Amygdala (tissue), 56 donors: ENCODE measurements around the gene KLHL41.

Experiments used
- DNase-seq, 56 donors: peaks; one replicate each; lab custom pipeline; 2025; lab: John Stamatoyannopoulos, UW

KLHL41 gene

DNA sequence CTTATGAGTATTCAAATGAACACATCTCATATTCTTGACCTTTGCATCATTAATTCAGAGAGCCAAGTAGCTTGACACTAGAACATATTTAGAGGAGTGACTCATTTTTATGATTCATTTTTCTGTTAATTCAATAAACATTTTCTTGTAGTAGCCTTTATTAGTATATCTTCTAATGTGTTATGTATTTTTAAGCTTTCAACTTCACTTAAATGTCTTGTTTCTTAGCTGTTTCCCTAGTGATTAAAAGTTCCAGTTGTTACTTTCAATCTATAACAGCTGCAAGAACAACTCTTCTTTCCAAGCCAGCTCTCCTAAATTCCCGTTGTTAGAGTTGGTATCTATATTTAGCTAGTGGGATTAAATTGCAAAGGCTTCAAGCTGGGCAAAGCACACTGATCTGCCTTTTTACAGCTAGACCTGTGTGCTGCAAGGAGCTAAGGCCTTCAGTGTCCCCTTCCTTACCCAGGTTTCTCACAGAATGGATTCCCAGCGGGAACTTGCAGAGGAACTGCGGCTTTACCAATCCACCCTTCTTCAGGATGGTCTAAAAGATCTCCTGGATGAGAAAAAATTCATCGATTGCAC is at the start of gene KLHL41:
TSS of gene KLHL41 (plus strand) at position 405 of the 588 bp plus-strand sequence. CDS start at position 482, 77 bp downstream.
- no peak for DNase-seq

DNA sequence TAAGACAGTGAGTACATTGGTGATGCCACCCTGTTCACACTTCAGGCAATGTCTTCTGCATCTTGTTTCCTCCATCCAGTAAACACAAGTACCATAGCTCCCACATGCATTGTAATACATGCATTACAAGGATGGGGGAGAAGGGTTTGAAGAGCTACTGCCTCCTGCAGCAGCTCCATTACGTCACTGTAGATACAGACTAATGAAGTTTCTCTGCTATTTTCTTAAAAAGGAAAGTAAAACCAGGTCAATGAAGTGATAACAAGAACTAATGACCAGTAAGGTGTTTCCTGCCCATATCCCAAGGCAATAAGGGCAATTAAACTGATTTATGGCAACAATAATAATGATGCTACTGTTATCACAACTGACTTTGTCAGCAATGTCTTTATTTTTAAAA is 48.4 kb upstream of the KLHL41 start:
- no peak for DNase-seq

DNA sequence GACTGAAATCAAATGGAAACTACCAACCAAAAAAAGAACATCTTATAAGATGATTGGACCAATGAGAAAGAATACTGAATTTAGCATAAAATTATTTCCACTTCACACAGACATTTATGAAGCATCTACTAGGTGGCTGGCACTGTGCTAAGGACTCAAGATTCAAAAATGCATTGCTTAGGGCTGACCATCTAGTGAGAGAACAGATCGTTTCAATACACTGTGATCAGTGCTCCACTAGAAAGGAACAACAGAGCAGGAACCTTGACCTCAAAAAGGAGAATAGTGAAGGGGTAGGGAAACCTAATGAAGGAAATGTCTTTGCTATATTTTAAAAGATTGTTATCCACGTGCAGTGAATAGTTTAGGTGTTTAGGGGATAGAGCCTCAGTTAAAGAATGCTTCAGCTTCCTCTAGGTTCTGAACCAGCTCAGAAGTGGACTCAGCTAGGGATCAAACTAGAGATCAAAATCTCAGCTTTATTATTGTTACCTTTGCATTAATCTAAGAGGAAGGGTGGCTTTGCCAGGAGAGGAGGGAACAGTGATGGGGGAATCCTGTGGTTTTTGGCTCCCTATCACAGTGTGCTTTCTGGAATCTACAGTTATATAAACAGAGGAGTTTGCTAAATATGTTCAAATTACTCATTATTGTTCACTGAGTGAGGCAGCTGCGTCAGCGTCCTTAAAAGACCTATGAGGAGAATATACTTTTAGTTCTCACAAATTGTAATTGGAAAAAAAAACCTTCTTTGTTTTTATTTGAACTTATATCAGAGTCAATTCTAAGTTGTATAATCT is 46.4 kb upstream of the KLHL41 start:
- peak in 5 of 56 donors; percentile 0 to 8 (median 3) for DNase-seq

GRCh38 chr2:169464466-169464865 is 45.0 kb upstream of the KLHL41 start:
- DNase-seq, result no peak

DNA sequence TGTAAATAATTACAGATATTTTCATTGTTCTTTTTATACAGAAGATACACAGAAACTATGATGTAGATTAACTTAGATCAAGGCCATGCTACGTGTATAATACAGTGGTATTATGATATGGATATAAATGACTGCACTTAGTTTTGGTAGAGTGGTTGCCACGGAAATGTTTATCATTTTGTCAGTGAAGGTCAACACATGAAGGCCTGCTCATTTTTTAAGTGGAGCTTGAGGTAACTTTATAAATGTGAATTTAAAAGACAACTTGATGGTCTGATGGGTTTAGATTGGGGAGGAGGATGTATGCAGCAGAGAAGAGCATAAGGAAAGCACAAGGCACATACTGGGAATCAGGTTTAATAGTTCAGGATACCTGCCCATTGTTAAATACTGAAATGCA is 44.6 kb upstream of the KLHL41 start:
- DNase-seq, result no peak

- no peak for DNase-seq
Observed at GRCh38 chr2:169468841-169469240, 40.7 kb upstream of the KLHL41 start.

DNA sequence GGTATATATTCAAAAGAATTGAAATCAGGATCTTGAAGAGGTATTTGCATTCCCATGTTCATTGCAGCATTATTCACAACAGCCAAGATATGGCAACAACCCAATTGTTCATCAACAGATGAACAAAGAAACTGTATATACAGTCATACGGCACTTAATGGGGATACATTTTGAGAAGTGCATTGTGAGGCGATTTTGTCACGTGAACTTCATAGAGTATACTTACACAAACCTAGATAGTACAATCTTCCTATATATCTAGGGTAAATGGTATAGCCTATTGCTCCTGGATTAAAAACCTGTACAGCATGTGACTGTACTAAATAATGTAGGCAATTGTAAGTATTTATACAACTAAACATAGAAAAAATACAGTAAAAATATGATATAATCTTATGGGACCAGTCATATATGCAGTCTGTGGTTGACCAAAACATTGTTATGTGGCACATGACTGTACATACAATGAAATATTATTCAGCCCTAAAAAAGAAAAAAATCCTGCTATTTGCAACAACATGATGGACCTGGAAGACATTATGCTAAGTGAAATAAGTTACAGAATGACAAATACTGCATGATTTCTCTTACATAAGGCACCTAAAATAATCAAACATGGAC is 39.4 kb upstream of the KLHL41 start:
- no peak for DNase-seq

DNA sequence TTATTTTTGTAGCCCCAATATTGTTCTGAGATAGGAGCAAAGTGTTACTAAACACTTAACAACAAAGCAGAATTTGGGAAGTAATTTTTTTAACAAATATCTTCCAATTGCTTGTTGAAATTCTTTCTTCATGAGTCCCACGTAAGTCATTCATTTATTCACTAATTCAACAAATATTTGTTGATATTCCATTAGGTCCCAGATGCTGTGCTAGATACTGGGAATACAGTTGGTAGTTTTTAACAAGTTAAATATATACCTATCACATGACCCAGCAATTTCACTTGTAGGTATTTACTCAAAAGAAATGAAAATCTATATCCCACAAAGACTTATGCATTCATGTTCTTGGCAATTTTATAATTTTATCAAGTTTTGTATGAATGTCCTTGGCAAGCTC is 37.3 kb upstream of the KLHL41 start:
- DNase-seq, result no peak

DNA sequence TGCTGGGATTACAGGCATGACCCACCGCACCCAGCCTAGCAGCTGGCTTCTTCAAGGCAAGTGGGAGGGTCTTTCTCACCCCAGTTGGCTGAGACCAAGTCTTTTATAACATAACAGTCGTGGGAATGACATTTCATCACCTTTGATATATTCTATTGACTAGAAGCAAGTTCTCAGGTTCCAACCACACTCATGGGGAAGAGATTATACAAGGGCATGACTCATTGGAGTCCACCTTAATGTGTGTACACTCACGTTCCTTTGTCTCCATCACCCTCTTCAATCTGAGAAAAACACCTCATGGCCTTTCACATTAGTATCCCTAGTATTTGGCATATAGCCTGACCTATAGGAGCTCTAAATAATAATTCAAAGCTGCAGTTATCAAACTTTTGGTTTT is 33.0 kb upstream of the KLHL41 start:
- DNase-seq, result no peak

DNA sequence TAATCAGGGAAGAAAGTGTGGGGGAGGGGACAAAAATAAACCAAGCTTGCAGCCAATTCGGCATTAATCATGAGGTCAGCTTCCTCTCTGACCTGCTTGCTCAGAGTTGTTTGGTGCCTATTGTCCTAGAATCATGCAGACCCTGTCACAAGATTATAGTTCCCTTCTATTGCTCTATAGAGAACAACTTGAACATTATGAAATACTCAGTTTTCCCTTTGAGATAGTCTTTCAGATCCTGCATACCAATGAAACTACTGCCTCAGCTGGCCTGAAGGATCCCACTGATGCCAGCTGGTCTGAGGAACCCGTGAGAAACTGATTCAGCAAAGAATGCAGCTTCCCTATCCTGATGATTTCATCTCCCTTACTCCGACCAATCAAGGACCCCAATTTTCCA is 31.2 kb upstream of the KLHL41 start:
- peak in 5 of 56 donors; percentile 4 to 11 (median 6) for DNase-seq

- peak in 2 of 56 donors; percentile 5 for DNase-seq
Observed at GRCh38 chr2:169478745-169479256, 30.7 kb upstream of the KLHL41 start.

DNA sequence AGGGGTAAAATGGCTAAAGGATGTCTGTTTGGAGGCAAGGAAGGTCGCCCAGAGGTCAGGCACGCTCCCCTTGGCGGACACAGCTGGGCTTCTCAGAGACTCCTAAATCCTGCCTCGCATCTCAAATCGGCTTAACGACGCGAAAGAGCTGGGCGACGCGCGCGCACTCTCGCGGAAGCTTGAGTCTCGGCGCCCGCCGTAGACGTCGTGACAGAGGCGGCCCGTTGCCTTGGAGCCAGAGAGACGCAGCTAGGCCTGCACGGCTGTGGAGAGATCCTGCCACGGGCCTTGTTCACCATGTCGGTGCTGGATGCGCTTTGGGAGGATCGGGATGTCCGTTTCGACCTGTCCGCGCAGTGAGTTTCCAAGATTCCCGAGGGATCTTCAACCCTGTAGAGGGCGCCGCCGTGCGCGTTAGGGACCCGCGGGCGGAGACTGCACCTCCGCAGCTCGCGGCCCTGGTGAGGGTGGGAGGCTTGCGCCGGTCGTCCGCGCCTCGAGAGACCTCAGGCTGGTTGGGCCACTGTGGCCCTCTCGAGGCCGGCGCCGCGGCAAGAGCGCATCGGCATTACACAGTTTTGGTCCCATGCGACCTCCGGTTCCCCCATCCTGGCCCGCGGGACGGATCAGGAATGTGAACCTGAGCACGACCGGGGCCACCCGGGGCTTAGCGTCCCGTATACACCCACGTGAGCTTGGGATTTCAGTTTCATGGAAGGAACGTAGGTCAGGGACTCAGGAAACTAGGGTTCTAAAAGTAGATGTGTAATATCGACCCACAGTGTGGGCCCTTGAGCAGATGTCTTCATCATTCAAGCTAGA is 30.0 kb upstream of the KLHL41 start, which contains the start of gene BBS5:
TSS of gene BBS5 (plus strand) at position 238 of the 822 bp plus-strand sequence. CDS start at position 298, 60 bp downstream.
- peak; percentile 37 to 91 (median 78) for DNase-seq

DNA sequence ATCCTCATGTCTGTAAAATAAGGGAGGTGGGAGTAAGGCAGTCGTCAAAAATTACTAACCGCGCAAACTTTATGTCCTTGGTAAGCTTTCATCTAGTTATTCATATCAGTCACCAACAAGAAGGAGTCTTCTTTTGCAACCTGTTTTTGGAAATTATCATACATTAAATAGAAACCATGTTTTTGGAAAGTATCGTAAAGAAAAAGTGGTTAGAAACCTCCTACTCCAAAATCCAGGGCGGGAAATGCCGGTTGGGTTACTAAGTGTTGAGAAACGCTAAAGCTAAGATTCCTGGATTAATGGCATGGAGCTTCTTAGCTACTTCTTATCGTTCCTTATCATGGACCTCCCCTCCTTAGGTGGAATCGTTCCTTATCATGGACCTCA is 29.4 kb upstream of the KLHL41 start:
- no peak for DNase-seq

GRCh38 chr2:169485650-169486138 is 23.8 kb upstream of the KLHL41 start:
- no peak for DNase-seq

- DNase-seq, result no peak
Observed at GRCh38 chr2:169486487-169486886, 23.0 kb upstream of the KLHL41 start.

GRCh38 chr2:169490834-169491233 is 18.7 kb upstream of the KLHL41 start:
- no peak for DNase-seq

GRCh38 chr2:169491378-169491777 is 18.1 kb upstream of the KLHL41 start:
- no peak for DNase-seq

- no peak for DNase-seq
Observed at GRCh38 chr2:169493360-169493759, 16.1 kb upstream of the KLHL41 start.

DNA sequence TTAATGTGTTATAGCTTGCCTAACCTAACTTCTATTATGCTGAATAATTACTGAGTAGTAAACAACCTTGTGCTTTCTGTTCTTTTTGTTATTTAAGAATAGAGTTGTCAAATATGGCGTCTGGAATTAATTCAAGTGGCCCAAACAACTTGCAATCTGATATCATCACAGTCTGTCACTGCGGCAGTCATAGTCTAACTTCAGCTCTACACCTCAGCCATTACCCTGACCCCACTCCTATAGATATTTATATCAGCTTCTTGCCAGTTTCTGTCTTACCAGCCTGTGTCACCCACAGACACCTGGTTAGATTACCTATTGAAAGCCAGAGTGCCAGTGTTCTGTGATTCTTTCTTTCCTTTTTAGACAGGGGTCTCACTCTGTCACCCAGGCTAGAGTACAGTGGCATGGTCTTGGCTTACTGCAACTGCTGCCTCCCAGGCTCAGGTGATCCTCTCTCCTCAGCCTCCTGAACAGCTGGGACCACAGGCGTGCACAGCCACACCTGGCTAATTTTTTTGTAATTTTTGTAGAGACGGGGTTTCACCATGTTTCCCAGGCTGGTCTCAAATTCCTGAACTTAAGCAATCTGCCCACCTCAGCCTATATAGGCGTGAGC is 14.1 kb upstream of the KLHL41 start:
- DNase-seq, result no peak

- no peak for DNase-seq
Observed at GRCh38 chr2:169504651-169505050, 4.9 kb upstream of the KLHL41 start.
